Brain microvascular endothelial cell (primary cell): ENCODE measurements around the gene ZFAND5.

Source experiments
- DNase-seq: peaks from one replicate; pipeline ENCODE4 v3.0.0-alpha.2; 2020
- H3K27ac ChIP-seq: fragments of 250-450 bp; sonication (Bioruptor Pico); 2 replicates; pipeline ENCODE4 v1.5.1; 2020; ENCODE audit warnings: mild to moderate bottlenecking, moderate library complexity
- H3K27me3 ChIP-seq: fragments of 250-450 bp; sonication (Bioruptor Pico); replicated peaks from 2 replicates; pipeline ENCODE4 v1.5.1; 2020; ENCODE audit warnings: mild to moderate bottlenecking
- H3K36me3 ChIP-seq: fragments of 250-450 bp; sonication (Bioruptor Pico); replicated peaks from 2 replicates; pipeline ENCODE4 v1.5.1; 2020; ENCODE audit warnings: mild to moderate bottlenecking
- H3K4me3 ChIP-seq: 2 replicates; pipeline ENCODE4 v1.5.1; 2011; ENCODE audit warnings: low read depth, mild to moderate bottlenecking, control low read depth, low read length, moderate library complexity
- in situ Hi-C: cut with HindIII; loops from 2 replicates; pipeline ENCODE4 v1.10.0; 2017; ENCODE audit warnings: low sequenced_read_pairs, low pct_ligation_motif_present
- TF ChIP-seq, protein P1 (sequence below): IDR thresholded peaks from 2 replicates; pipeline ENCODE4 v1.5.1; 2011; ENCODE audit warnings: low read depth, mild to moderate bottlenecking, moderate library complexity, low read length, control low read depth, inconsistent platforms; ENCODE audit errors: missing control alignments

Gene ZFAND5

DNA sequence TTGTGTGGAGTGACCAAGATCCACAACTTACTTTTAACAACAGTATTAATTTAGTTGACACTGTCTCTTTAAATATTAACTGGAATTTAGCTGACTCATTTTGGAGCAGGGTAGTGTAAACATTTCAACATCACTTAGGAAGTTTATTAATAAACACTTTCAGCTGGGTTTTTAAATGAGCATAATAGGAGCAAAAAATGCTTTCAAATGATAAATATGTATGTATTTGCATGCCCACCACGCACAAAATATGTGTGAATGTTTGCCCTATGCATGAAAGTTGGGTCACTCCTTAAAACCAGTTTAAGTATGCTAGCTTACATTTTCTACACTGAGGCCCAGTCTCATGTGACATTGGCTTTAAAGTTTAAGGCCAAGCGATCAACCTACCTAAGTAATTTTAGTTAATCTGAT lies 2.9 kb downstream of the ZFAND5 start:
- Histone ChIP-seq H3K27me3 (no peaks in the 10 kb centered on the region), H3K36me3 (peaks cover 55% of the 10 kb centered on the region), H3K4me3 (peak overlapping the region; percentile 92), H3K27ac (peak overlapping the region; percentile 99)
- TF ChIP-seq, protein P1, sequence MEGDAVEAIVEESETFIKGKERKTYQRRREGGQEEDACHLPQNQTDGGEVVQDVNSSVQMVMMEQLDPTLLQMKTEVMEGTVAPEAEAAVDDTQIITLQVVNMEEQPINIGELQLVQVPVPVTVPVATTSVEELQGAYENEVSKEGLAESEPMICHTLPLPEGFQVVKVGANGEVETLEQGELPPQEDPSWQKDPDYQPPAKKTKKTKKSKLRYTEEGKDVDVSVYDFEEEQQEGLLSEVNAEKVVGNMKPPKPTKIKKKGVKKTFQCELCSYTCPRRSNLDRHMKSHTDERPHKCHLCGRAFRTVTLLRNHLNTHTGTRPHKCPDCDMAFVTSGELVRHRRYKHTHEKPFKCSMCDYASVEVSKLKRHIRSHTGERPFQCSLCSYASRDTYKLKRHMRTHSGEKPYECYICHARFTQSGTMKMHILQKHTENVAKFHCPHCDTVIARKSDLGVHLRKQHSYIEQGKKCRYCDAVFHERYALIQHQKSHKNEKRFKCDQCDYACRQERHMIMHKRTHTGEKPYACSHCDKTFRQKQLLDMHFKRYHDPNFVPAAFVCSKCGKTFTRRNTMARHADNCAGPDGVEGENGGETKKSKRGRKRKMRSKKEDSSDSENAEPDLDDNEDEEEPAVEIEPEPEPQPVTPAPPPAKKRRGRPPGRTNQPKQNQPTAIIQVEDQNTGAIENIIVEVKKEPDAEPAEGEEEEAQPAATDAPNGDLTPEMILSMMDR: no peak
- in situ Hi-C loops: loop anchor here (25.0 kb wide), 1 partner anchor 225 kb away; no protein-coding TSS in a partner anchor
- no peak for DNase-seq

DNA sequence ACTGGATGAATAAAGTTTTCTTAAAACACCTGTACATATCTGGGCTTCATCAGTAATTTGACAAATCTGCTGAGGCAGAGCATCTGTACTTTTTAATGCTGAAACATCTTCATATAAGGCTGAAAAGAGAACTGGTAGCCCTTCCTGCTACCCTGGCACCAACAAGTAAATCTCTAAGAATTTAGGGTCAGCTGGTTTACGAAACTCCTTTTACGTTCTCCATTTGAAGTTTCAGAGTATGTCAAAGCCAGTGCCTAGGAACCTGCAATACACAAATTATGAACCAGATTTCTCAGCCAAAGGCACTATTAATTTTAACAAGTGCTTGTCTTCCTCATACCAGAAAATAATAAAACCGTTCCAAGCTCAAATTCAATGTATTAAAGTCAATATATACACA lies 3.8 kb downstream of the ZFAND5 start:
- no peak overlapping the region for H3K27ac ChIP-seq
- no peak for DNase-seq
- H3K36me3 ChIP-seq: peaks cover 63% of the 10 kb centered on the region
- TF ChIP-seq, protein P1: no peak
- H3K4me3 ChIP-seq: peak overlapping the region; percentile 92
- H3K27me3 ChIP-seq: no peaks in the 10 kb centered on the region
- in situ Hi-C loops: loop anchor here (25.0 kb wide), 1 partner anchor 226 kb away; no protein-coding TSS in a partner anchor

- TF ChIP-seq, protein P1: no peak
- H3K36me3 ChIP-seq: peaks cover 71% of the 10 kb centered on the region
These were observed 4.7 kb downstream of the ZFAND5 start for GRCh38 chr9:72360324-72360723.

DNA sequence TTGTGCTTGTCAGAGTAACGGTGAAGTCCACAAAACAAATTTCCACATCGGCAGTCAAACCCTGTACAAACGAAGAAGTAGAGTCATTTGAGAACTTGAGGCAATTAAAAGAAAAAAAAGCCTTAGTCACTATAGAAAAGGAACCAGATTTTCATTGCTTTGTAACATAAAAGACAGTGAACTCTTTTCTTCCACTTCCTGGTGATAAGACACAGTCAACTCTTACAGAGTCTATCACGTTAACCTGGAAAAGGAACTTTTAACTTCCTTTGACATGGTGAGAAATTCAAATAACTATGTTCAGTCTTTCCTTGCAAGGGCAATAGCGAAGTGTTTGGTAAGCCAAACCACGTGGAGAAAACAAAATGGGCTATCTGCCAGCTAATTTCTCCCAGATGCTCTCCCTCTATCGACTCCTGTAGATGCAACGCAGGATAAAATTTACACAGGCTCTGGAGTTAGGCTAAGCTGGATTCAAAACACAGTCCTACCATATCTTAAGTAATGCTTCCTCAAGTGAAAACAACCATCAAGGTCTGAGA lies 8.9 kb downstream of the ZFAND5 start:
- H3K36me3 ChIP-seq: peaks cover 71% of the 10 kb centered on the region
- H3K27ac ChIP-seq: no peak overlapping the region
- TF ChIP-seq, protein P1: no peak
- H3K27me3 ChIP-seq: no peaks in the 10 kb centered on the region
- no peak for DNase-seq
- no peak overlapping the region for H3K4me3 ChIP-seq
- in situ Hi-C loops: loop anchor here (25.0 kb wide), 1 partner anchor 231 kb away; no protein-coding TSS in a partner anchor

More at GRCh38 chr9:72360324-72360723, 4.7 kb downstream of the ZFAND5 start:
- in situ Hi-C loops: loop anchor here (25.0 kb wide), 1 partner anchor 227 kb away; no protein-coding TSS in a partner anchor
- H3K27me3 ChIP-seq: no peaks in the 10 kb centered on the region
- H3K27ac ChIP-seq: no peak overlapping the region
- no peak for DNase-seq
- H3K4me3 ChIP-seq: no peak overlapping the region

GRCh38 chr9:72355153-72355552 lies 9.9 kb downstream of the ZFAND5 start:
- H3K36me3 ChIP-seq: peaks cover 64% of the 10 kb centered on the region
- no peak overlapping the region for H3K4me3 ChIP-seq
- no peak for DNase-seq
- TF ChIP-seq, protein P1: no peak
- no peak overlapping the region for H3K27ac ChIP-seq
- in situ Hi-C loops: loop anchor here (25.0 kb wide), 1 partner anchor 232 kb away; no protein-coding TSS in a partner anchor
- no peaks in the 10 kb centered on the region for H3K27me3 ChIP-seq
